ENCODE results near the gene WNT5A.

WNT5A gene

DNA sequence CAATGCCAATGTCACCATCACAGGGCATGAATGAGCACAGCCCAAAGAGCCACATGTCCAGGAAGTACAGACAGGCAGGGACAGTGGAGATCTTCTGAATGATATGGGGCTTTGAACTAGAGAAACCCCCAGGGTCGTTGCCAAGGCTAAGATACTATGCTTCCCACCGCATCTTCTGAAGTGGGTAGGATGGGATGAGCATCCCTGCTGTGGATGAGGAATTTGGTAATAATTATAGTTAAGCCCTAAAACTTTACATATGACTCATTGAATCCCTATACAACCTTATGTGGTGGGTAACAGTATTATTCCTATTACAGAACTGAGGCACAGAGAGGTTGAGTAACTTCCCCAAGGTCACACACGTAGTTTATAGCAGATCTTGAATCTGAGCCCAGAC, 44.2 kb downstream of the WNT5A start:
- DNase-seq, result no peak

DNA sequence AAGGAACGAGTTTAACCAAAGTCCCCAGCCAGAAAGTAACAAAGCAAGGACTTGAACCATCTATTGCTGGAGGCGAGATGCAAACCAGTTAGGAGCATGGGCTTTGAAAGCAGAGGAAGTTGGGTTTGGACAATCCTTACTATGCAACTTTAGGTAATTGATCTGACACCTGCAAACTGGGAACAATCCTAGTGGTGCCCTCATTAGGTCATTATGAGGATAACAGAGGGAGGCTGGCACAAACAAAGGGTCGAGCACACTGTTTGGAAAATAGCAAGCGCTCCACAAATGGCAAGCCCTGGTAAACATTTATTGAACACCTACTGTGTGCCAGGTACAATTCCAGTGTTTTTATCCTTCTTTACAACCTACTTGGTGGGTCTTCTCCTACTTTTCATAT, 45.6 kb downstream of the WNT5A start:
- no peak for DNase-seq

DNA sequence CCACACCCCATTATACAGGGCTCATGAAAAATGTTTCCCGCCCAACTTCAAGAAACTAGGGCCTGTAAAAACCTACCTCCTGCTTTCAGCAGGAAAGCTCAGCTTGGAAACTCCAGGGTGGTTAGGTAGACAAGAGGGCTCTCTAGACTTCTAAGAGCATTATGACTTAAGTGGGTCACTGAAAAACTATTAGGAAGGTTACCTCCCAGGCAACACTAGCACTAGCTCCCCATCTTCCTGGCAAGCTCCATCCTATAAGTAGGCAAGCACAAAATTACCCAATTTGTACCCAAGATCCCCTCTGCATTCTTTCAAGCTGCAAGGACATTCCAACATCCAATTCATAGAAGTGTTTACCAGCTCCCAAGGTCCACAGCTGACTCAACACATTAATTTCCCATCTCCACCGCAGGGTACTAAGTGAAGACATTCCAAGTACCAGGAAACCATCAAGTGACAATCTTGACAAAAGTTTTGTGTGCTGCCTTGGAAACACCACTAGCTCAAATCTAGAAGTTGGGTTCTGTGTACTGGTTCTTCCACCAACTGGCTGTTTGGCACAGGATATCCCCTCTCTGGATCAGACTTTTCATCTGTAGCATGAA, 46.9 kb downstream of the WNT5A start:
- DNase-seq, result no peak

DNA sequence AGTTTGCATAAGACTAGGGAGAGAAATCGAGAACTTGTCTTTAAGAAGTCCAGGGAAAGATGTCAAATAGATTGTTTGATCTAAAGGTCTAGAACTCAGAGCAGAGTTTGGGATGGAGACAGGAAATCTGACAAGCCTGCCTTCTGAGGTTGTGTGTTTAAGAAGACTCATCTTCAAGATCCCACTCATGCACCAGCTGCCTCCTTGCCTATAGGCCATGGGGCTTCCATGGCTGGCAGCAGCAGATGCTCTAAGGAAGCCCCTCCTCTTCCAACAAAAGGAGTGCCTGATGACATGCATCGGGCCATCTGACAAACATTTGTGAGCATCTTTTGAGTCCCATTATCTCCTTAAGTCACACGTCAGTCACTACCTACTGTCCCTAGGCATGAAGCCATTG, 47.4 kb downstream of the WNT5A start:
- no peak for DNase-seq

DNA sequence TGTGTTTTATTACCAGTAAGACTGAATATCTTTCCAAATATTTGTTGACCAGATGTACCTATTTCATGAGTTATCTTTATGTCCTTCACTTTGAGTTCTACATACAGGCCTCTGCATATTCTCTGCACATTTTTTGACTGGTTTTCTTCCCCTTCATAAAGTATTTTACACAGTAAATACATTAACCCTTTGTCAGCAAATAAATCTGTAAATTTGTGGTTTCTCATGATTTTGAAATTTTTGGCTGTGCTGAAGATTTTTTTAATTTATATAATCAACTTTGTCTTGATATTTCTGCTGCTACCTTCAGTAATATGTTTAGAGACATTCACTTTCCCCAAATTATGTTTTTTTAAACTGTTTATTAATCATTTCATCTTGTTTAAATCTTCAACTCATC, 50.5 kb downstream of the WNT5A start:
- DNase-seq, result no peak

DNA sequence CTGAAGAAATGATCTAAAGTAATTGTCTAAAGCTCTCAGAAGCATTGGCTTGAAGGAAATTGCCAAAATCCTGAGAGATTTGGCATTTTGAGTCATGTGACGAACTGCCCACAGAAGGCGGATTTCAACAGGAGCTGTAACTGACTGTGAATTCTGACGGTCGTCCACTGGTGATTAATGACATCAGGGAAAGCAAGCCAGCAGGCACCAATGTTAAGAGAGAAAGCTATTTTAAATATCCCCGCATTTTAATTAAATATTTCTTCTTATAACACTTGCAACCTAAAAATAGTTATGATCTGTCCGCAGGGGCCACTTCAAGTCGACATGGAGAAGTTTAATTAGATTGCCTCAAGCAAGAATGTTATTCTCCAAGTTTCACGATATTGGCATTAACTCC, 51.6 kb downstream of the WNT5A start:
- DNase-seq, result no peak

DNA sequence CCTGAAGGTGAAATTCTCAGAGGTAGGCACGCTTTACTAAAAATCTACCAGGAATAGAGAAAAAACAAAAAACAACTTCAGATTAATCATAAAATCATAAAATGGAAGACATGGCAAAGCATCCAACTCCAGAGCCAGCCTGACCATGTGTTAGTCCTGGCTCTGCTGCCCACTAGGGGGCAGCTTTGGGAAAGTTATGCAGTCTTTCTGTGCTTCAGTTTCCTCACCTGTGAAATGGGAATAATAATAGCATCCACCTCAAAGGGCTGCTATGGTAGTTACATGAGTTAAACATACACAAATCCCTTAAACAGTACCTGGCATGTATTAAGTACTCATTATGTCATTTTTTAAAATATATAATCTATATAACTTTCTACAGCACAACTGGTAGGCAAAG, 52.3 kb downstream of the WNT5A start:
- no peak for DNase-seq

DNA sequence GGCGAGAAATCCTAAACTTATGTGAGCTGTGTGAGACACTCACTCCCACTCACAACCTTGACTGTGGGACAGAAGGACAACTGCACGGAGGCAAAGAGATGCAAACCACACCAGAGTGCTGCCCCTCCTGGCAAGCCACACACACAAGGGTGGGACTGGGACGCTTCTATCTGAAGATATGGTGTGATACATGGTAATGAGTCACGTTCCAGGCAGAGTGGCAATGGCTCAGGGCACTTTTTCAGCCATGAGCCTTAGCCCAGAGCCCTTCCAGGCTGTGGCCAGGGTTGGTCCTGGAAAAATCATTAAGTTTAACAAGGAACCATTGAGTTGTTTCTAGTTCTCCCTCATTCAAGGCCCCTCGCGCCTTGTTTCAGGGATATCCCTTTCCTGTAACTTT, 56.1 kb downstream of the WNT5A start:
- no peak for DNase-seq

DNA sequence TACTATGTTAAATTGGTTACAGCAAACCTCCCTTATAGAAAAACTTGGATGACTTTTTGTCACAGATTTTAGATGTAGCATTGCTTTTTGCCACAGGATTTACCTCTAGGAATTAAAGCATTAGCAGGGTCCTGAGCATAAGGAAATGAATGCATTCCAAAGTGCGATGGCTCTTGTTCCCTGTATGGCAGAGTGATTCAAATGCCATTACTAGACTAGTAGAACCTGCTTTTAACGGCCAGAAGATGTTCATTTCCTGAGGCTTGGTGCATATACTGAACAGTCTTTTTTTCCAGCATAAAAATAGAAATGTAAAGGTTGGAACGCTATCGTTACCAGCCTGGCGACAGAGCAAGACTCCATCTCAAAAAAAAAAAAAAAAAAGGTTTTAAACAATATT, 59.4 kb downstream of the WNT5A start:
- DNase-seq, result no peak

DNA sequence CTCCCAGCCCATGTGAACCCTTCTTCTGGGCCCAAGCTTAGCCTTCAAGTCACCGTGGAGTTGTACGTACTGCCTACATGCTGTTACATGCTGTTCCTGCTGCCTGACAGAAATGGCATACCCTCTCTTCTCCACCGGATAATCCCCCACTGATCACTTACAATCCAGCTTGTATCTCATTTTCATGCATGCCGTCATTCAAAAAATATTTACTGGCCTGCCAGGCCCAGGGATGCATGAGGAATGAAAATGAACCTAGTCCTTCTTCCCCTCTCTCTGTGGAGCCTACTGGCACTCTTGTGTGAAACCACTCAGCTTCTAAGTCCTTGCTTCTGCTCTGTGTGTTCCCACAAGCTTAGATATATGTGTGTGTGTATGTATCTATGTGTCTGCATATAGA, 60.6 kb downstream of the WNT5A start:
- no peak for DNase-seq

DNA sequence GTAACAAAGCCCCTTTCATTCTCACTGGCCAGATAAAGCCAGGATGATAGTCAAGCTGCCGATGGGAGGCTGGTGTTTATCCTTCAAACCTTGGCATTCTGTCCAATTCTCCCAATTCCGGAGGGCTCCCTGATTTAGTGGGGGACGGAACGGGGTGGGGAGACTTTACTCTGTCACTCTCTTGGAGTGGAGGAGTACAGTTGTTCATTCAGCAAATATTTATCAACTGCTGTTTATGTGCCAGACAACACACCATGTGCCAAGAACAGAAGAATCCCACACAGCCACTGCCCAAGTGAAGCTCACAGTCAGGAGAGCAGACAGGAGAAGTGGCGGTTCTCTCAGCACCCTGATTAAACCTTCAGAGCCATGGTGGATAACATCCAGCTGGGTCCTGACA, 63.3 kb downstream of the WNT5A start:
- no peak for DNase-seq

DNA sequence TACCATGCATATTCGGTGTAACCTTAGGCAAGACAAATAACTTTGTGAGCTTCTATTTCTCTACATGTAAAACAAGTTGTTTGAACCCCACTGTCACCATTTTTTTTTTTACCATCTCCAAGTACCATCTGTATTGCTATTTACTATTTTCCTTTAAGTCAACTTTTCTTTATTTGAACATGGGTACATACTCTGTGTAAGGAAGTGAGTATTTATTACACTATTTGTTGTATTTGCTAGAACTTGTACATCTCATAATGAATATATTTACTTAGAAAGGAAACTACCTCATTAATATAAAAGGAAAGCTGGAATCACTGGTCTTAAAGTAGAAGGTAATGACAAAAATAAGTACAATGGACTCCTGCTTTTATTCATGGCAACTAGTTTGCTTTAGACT, 69.9 kb downstream of the WNT5A start:
- no peak for DNase-seq

DNA sequence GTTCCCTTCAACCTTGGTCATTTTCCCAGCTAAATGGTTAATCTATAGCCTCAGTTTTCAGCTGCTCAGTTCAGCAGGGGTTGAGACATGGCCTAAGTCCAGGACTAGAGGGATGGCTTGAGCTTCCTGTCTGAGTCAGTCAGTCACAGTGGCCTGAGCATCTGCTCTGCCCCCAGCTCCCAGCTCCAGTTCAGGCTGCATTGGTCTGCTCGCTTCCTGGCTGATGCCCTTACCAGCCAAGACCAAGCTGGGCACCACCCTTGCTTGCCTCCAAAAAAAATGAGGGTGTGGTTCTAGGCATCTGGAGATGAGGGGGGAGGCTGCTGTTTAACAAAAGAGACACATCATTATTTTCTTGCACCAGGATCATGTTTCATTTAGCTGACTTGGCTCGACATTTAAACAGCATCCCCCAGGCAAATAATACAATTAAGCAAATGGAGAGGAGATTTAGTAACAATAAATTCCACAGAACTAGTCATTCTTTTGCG, 70.7 kb downstream of the WNT5A start:
- DNase-seq, result no peak

All from retina (tissue), 1 donor.